Activated CD8-positive, alpha-beta memory T cell treated with anti-CD3 and anti-CD28 coated beads, Interleukin-2, amount 50 U/mL, for 48 hours (primary cell): Measurements from ENCODE around the gene METAP1.
A peak's percentile ranks its signal among the peaks of the same experiment; 100 is the strongest.
"Not testable (repeated sequence)": the region's sequence is repeated elsewhere in the genome, so short reads cannot be mapped to it uniquely, and the experiment has no call there.

Experiments
- DNase-seq: peaks from one replicate; pipeline ENCODE4 v3.0.0-alpha.2; 2020

The METAP1 gene

GRCh38 chr4:99061048-99061700 is 65.7 kb downstream of the METAP1 start:
- no peak for DNase-seq

GRCh38 chr4:99062120-99062519 is 66.6 kb downstream of the METAP1 start:
- DNase-seq = no peak

GRCh38 chr4:99065521-99065920 is 70.0 kb downstream of the METAP1 start:
- DNase-seq = not testable (repeated sequence)

- no peak for DNase-seq
Measured at GRCh38 chr4:99067617-99068016, 72.1 kb downstream of the METAP1 start.

- no peak for DNase-seq
Measured at GRCh38 chr4:99071159-99071558, 75.6 kb downstream of the METAP1 start.

GRCh38 chr4:99074816-99075215 is 79.3 kb downstream of the METAP1 start:
- DNase-seq = no peak

GRCh38 chr4:99076292-99076976 is 80.9 kb downstream of the METAP1 start:
- no peak for DNase-seq

GRCh38 chr4:99077177-99077576 is 81.7 kb downstream of the METAP1 start:
- no peak for DNase-seq

- DNase-seq = no peak
Measured at GRCh38 chr4:99078336-99078735, 82.8 kb downstream of the METAP1 start.

- DNase-seq = no peak
Measured at GRCh38 chr4:99078931-99079624, 83.6 kb downstream of the METAP1 start.

- no peak for DNase-seq
Measured at GRCh38 chr4:99079625-99080295, 84.2 kb downstream of the METAP1 start.

- not testable (repeated sequence) for DNase-seq
Measured at GRCh38 chr4:99080869-99081268, 85.3 kb downstream of the METAP1 start.

GRCh38 chr4:99082192-99082591 is 86.7 kb downstream of the METAP1 start:
- no peak for DNase-seq

- DNase-seq = no peak
Measured at GRCh38 chr4:99084595-99084994, 89.1 kb downstream of the METAP1 start.

- peak; percentile 54 for DNase-seq
Measured at GRCh38 chr4:99088023-99088449, 92.5 kb downstream of the METAP1 start.

GRCh38 chr4:99088481-99089365 is 93.2 kb downstream of the METAP1 start, which contains the start of gene ADH5:
Gene ADH5, minus strand, starts transcription at chr4:99088788. Its CDS starts 88 bp downstream, at chr4:99088700.
- peak; percentile 93 for DNase-seq

- no peak for DNase-seq
Measured at GRCh38 chr4:99090481-99091215, 95.1 kb downstream of the METAP1 start.

- no peak for DNase-seq
Measured at GRCh38 chr4:99091216-99091575, 95.7 kb downstream of the METAP1 start.

- DNase-seq = not testable (repeated sequence)
Measured at GRCh38 chr4:99091841-99092240, 96.3 kb downstream of the METAP1 start.

GRCh38 chr4:99099311-99099710 is 103.8 kb downstream of the METAP1 start:
- DNase-seq = no peak

GRCh38 chr4:99099814-99100213 is 104.3 kb downstream of the METAP1 start:
- DNase-seq = not testable (repeated sequence)

GRCh38 chr4:99100876-99101275 is 105.4 kb downstream of the METAP1 start:
- no peak for DNase-seq
